GM19372 (cell line): ENCODE results near the gene PRCP.
A peak's percentile ranks its signal among the peaks of the same experiment; 100 is the strongest.

ENCODE experiments used
- ATAC-seq: cut with Tn5 transposase; IDR thresholded peaks from one replicate; pipeline ENCODE4 v1.9.1; 2021; ENCODE audit warnings: mild to moderate bottlenecking, low read depth, moderate library complexity; ENCODE audit not compliant: unreplicated experiment

The PRCP gene

GRCh38 chr11:82791779-82792178 is 108.5 kb downstream of the PRCP start:
- no peak for ATAC-seq

GRCh38 chr11:82790723-82791484 is 109.3 kb downstream of the PRCP start:
- ATAC-seq, result no peak

- ATAC-seq, result no peak
Observed at GRCh38 chr11:82787981-82788380, 112.2 kb downstream of the PRCP start.

GRCh38 chr11:82786836-82787235 is 113.4 kb downstream of the PRCP start:
- ATAC-seq, result no peak

- no peak for ATAC-seq
Observed at GRCh38 chr11:82786001-82786400, 114.2 kb downstream of the PRCP start.

GRCh38 chr11:82782825-82783374 is 117.3 kb downstream of the PRCP start:
- ATAC-seq, result no peak

GRCh38 chr11:82778776-82779175 is 121.5 kb downstream of the PRCP start:
- no peak for ATAC-seq

GRCh38 chr11:82776377-82776776 is 123.9 kb downstream of the PRCP start:
- no peak for ATAC-seq

GRCh38 chr11:82775736-82776346 is 124.4 kb downstream of the PRCP start:
- ATAC-seq, result peak; percentile 100

- no peak for ATAC-seq
Observed at GRCh38 chr11:82775218-82775617, 125.0 kb downstream of the PRCP start.
